NCI-H2196 treated with DMSO at 0.1 percent for 48 hours (cell line): ENCODE results near the gene TMEM126A.

Experiments
- DNase-seq: peaks from one replicate; lab custom pipeline; 2025; ENCODE audit not compliant: unreplicated experiment; lab: John Stamatoyannopoulos, UW

TMEM126A gene

DNA sequence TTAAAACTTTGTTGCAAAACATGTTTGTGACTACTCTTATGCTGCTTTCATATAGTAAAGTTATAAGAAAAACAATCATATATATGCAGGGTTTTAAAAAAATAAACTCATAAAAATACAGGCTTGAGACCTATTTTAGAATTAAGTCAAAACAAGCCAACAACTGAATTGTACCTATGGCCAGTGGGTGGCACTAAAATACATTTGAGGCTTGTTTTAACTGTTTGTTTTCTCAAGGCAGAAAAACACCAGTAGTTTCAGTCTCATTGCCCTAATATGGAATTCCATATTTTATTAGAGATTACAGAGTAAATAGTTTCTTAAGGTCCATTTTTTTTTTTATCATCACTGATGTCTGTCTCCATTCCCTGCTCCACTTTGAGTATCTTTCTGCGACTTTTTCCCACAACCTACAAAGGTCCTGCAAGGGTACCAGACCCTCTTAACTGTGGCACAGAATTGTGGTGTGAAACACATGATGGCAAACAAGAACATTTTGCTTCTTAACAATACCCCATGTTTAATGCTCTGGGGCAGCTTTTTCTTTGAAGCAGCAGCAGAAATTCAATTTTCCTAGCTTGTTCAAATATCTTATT is 46.7 kb downstream of the TMEM126A start:
- peak; percentile 8 for DNase-seq

DNA sequence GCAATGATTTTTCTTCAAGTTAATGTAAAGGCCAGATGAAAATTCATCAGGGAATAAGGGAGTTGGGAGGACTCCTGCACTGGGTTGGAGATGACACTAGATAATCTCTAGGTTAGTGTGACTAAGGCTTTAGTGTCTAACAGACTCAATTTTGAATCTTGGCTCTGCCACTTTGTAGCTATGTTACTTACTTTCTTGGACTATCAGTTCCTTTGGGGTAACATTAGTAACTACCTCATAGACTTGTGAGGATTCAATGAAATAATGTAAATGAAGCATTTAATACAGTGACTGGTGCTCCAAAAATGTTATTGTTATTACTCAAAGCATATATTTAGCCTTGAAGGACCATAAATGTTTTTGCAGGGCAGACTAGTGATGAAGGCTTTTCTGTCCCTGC is 47.8 kb downstream of the TMEM126A start:
- no peak for DNase-seq

DNA sequence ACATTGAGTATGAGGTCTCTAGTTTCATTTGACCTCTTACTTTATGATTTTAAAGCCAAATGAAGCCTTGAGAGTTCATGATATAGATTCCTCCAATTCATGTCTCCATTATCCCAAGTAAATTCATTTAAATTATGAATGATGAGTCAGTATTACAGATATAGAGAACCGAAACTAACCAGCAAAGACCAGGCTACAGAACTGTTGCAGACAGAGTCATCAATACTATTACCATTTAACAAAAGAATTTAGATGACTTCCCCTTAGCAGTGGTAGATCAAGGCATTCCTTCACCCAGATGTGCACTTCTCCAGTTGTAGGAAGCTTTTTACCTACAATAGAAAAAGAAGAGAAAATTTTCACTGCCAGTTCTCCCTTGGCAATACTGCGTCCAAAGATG is 50.0 kb downstream of the TMEM126A start:
- DNase-seq = no peak

DNA sequence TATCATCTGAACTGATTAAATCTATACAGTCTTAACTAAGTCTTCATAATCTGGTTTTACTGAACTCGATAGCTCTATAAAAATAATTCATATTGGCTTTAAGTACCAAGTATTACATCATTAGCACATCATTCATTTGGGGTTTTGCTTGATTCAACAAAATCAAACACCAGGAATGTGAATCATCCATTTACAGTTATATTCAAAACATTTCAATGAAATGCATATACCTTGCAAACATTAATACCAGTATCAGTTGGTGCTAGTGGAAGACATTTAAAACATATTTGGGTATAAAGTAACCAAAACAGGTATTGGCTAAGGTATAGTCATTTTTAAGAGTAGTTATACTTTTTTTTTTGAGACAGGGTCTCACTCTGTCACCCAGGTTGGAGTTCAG is 50.4 kb downstream of the TMEM126A start:
- DNase-seq = no peak

DNA sequence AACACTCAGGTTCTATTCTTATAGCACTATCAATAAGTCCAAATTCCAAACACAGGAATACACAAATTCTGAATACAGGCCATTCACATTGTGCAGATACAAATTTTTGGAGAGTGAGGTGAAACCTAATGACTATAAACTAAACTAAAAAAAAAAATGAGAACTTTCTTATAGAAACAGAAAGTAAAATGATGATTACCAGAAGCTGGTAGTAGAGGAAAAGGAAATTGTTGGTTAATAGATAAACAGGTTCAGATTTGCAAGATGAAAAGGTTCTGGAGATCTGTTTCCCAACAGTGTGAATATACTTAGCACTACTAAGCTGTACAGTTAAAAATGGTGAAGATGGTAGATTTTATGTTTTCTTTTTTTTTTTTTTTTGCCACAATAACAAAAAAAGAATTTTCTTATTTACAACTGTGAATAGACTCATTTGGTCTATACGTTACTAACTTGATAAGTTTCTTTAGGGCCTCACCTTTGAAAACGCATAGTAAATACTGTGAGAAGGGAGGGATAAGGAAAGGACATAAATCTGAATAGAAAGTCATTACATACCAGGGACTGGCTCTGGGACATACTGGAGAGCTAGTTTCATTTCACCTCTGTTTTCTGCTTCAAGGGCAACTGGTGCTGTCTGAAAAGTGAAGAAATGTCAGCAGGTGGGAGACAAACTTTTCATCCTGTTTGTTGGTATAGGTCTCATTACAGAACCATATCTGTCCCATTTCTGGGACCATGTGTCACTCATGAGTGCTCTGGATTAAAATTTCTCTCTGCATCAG is 52.4 kb downstream of the TMEM126A start:
- DNase-seq = no peak

DNA sequence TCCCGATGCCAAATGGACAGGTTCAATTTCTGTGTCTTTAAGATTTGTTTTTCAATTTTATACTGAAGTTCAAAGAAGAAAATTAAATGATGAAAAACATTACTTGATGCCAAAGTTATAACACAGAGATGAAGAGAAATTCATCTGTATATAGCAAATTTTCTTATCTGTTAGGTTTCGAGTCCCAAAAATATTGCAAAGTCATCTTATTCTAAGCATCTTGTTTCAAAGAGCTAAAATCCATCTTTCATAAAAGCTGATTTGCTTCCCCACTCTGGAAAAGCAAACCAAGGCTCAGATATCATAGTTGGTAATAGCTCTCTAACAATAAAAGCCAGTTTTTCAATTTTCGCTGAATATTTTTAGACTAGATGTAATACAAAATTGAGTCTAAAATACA is 57.2 kb downstream of the TMEM126A start:
- DNase-seq = no peak

DNA sequence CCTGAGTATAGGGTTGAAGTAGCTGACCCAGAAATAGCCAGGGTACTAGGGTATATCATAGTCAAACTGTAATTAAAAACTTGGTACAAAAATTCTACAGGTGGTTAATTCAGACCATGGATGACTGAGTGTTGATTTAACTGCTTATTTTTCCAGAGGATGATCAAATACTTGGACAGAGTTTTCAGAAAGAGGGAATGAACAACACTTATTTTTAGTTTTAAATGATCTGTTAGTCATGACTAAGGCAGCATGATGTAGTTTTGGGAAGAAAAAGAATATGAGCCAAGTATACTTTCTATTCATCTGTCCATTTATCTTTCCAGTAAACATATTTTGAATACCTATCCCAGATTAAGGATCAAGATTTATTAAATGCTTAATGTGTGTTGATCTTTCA is 58.0 kb downstream of the TMEM126A start:
- no peak for DNase-seq
